22Rv1 (cell line): ENCODE data around the gene FAM50B.

ENCODE experiments used
- ZFX ChIP-seq: fragments of 450-650 bp; IDR thresholded peaks from 2 replicates; pipeline ENCODE4 v1.6.1; 2017; ENCODE audit warnings: antibody characterized with exemption, borderline replicate concordance
- TF ChIP-seq, protein P1 (sequence below): fragments of 450-650 bp; IDR thresholded peaks from 2 replicates; pipeline ENCODE4 v1.5.1; 2017; ENCODE audit warnings: mild to moderate bottlenecking

DNA sequence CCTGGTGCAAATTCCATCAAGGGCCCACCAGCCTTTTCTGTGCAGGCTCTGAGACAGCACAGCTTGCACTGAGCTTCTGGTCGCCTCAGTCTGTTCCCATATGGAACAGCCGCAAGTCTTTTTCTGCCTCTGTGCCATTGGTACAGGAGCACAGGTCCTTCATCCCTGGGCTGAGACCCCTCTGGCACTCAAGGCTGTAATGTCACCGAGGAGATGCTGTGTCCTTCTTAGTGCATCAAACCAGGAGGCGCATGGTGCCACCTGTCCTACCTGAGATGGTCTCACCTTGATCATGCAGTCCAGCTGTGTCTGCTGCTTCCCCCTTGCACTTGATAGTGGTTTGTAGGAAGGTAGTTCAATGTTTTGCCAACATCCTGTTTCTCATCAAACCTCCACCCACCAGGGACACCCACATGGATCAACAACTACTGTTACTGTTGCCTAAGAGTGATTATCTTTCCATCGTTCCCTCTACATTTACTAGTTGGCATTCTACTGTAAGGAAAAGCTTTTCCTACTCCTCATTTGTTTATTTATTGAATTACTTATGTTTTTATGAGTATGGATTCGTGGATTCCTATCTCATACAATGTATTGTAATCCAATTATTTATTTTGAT, 29.0 kb downstream of the FAM50B start:
- TF ChIP-seq, protein P1, sequence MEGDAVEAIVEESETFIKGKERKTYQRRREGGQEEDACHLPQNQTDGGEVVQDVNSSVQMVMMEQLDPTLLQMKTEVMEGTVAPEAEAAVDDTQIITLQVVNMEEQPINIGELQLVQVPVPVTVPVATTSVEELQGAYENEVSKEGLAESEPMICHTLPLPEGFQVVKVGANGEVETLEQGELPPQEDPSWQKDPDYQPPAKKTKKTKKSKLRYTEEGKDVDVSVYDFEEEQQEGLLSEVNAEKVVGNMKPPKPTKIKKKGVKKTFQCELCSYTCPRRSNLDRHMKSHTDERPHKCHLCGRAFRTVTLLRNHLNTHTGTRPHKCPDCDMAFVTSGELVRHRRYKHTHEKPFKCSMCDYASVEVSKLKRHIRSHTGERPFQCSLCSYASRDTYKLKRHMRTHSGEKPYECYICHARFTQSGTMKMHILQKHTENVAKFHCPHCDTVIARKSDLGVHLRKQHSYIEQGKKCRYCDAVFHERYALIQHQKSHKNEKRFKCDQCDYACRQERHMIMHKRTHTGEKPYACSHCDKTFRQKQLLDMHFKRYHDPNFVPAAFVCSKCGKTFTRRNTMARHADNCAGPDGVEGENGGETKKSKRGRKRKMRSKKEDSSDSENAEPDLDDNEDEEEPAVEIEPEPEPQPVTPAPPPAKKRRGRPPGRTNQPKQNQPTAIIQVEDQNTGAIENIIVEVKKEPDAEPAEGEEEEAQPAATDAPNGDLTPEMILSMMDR, result no peak
- no peak for TF ChIP-seq ZFX
